Astrocyte of the cerebellum (primary cell): Measurements from ENCODE around the gene ENTPD2.

ENCODE experiments used
- DNase-seq: peaks from one replicate; pipeline ENCODE4 v3.0.0-alpha.2; 2011; ENCODE audit warnings: low read depth
- H3K4me3 ChIP-seq: 2 replicates; pipeline ENCODE4 v1.5.1; 2011; ENCODE audit warnings: mild to moderate bottlenecking, low read depth, low read length, moderate library complexity
- CTCF ChIP-seq: IDR thresholded peaks from 2 replicates; pipeline ENCODE4 v1.5.1; 2012; ENCODE audit warnings: low read length, low read depth, moderate library complexity, mild to moderate bottlenecking; ENCODE audit errors: missing control alignments
- in situ Hi-C: cut with HindIII; loops from 2 replicates; pipeline ENCODE4 v1.10.0; 2017; ENCODE audit warnings: low sequenced_read_pairs

ENTPD2 gene

GRCh38 chr9:137068539-137069507 is 15.0 kb upstream of the ENTPD2 start:
- in situ Hi-C loops, result no loop called here
- peak overlapping the region; percentile 16 for H3K4me3 ChIP-seq
- TF ChIP-seq CTCF, result no peak
- no peak for DNase-seq

GRCh38 chr9:137067860-137068538 is 14.1 kb upstream of the ENTPD2 start:
- peak; percentile 49 for DNase-seq
- H3K4me3 ChIP-seq, result no peak overlapping the region
- in situ Hi-C loops, result no loop called here
- TF ChIP-seq CTCF, result peak; percentile 84

GRCh38 chr9:137066096-137066861 is 12.4 kb upstream of the ENTPD2 start:
- no peak for TF ChIP-seq CTCF
- in situ Hi-C loops, result no loop called here
- H3K4me3 ChIP-seq, result no peak overlapping the region
- DNase-seq, result no peak

GRCh38 chr9:137065336-137065967 is 11.6 kb upstream of the ENTPD2 start:
- no peak for TF ChIP-seq CTCF
- in situ Hi-C loops, result no loop called here
- no peak overlapping the region for H3K4me3 ChIP-seq

GRCh38 chr9:137064880-137065164 is 11.0 kb upstream of the ENTPD2 start:
- TF ChIP-seq CTCF, result no peak
- in situ Hi-C loops, result no loop called here
- H3K4me3 ChIP-seq, result no peak overlapping the region
- no peak for DNase-seq

More at GRCh38 chr9:137065336-137065967, 11.6 kb upstream of the ENTPD2 start:
- DNase-seq, result no peak
